HG03175 (cell line): Measurements from ENCODE around the gene FEM1B.

Source experiments
- ATAC-seq: cut with Tn5 transposase; IDR thresholded peaks from one replicate; pipeline ENCODE4 v1.9.1; 2021; ENCODE audit warnings: mild to moderate bottlenecking, moderate library complexity; ENCODE audit not compliant: unreplicated experiment

The FEM1B gene

DNA sequence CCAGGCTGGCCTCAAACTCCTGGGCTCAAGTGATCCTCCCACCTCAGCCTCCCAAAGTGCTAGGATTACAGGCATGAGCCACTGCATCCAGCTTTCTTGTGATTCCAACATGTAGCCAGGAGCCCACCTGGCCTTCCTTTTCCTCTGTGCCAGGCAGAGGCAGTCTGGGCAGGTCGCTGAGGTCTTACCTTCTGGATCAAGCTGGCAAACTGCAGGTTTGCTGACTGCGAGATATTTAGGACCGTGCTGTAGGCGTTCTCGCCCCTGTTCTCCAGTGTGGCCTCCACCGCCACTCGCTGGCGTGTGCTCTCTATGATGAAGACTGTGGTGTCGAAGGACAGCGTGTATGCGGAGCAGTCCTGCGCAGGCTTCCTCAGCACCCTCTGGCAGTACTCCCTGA lies 42.5 kb downstream of the FEM1B start:
- ATAC-seq: no peak

- no peak for ATAC-seq
These were observed 43.7 kb downstream of the FEM1B start for GRCh38 chr15:68321229-68321628.

- no peak for ATAC-seq
These were observed 45.3 kb downstream of the FEM1B start for GRCh38 chr15:68322796-68323195.

- no peak for ATAC-seq
These were observed 48.2 kb downstream of the FEM1B start for GRCh38 chr15:68325726-68326125.

- no peak for ATAC-seq
These were observed 49.3 kb downstream of the FEM1B start for GRCh38 chr15:68326711-68327354.

DNA sequence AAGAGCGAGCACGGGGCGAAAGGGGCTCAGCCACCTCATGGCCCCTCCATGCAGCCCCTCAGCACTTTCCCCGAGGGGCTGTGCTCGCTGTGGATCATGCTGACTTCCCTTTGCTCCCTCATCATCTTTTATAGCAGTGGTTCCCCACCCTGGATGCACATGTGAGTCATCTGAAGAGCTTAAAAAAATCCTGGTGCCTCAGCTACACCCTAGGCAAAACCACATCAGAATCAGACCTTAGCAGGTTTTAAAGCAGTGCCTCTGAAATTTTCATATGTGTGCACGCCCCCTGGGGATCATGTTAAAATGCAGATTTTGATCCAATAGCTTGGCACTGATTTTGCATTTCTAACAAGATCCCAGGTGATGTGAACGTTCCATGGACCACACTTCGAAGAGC lies 50.9 kb downstream of the FEM1B start:
- ATAC-seq: no peak

- no peak for ATAC-seq
These were observed 51.4 kb downstream of the FEM1B start for GRCh38 chr15:68328964-68329363.

DNA sequence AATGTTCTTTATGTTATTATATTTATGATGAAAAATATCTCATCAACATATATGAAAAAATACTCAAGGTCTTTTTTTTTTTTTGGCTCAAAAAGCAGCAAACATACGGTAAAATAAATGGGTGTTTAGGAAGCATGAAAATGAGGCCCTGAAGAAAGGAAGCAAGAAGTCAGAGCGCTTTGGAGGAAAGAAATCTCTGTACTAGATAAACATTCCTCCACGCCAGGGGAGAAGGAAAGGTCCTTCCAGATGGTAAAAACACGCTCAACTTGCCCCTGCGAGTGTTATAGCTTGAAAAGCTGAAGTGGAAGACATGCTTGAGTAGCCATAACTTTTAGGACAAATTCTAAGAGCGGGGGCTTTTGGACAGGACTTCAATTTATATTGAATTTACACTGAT lies 52.9 kb downstream of the FEM1B start:
- no peak for ATAC-seq

- ATAC-seq: no peak
These were observed 53.4 kb downstream of the FEM1B start for GRCh38 chr15:68330901-68331300.

- no peak for ATAC-seq
These were observed 54.7 kb downstream of the FEM1B start for GRCh38 chr15:68332266-68332665.

DNA sequence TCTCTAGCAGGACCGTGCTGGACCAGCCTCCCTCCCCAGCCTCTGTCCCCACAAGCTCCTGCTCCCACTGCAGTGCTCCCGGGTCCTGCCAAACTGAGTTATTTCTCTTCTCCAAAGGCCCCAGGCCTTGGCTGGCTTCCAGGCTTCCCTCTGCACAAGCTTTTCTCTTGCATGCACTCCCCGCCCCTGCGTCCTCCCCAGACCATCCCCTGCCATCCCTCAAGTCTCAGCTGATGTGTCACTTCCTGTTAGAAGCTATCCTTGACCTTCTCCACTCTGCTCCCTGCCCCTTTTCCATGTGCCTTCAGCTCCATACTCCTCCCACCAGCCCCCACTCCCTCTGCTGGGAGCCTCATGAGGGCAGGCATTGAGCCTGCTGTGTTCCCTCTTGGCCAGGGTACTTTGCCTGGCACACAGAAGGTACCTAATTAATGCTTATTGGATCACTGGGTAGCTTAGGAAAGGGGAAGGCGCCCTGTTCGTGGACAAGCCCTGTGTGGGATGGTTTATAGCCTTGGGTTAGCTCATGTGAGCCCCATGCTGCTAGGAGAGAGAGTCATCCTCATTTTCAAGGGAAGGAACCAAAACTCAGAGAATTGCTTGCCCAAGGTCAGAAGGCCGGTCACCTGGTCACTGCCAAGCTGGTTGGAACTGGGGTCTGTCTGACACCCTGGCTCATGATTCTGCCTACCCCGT lies 56.4 kb downstream of the FEM1B start:
- no peak for ATAC-seq

- no peak for ATAC-seq
These were observed 57.1 kb downstream of the FEM1B start for GRCh38 chr15:68334661-68335124.

DNA sequence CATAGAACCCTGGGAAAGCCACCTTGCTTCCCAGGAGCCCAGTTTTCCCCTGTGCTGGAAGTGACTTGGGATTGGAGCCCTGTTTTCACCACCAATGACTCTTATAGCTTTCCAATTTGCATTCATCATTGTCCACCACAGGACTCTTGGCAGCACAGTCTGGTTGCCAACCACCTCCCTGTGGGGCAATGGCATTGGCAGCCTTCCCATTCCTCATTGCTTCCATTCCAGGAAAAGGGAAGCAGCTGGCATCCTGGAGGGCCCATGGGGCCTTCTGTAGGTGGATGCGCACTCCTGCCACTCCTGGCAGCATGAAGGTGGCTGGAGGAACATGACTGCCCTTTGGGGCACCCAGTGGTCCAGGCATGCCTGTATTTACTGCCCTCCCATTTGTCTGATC lies 57.7 kb downstream of the FEM1B start:
- ATAC-seq: no peak

DNA sequence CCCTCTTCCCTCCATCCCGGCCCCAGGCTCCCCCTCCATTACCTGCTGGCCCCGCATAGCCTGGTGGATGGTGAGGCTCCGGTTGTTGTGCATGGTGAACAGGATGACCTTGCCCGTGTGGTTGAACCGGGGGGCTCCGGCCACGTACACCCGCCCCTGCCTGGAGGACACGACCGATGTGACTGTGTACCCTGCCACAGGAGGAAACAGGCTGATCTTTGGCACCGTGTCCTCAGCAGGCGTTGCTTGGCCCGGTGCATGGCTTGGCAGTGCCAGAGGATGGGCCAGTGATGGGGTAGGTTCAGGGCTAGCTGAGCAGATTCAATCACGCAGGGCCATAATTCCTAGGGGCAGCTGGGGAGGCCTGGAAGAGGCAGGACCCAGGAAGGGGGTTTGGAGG lies 58.1 kb downstream of the FEM1B start:
- ATAC-seq: no peak

DNA sequence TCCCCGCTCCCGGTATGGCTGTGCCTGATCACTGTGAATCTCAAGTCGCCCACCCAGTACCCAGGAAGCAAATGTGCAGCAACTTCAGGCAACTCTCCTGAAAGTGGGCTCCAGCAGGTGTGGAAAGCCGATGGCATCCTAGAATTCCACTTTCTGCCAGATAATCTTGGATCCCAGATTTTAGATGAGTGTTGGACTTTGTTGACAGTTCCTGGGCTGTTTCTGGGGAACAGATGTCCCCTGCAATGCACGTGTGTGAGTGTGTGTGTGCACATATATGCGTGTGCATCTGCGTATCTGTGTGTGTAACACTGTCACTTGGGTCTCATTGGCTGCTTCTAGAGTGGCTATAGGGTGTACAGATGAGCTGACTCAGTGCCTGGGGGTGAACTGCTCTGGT lies 59.0 kb downstream of the FEM1B start:
- no peak for ATAC-seq

- no peak for ATAC-seq
These were observed 60.3 kb downstream of the FEM1B start for GRCh38 chr15:68337826-68338225.

GRCh38 chr15:68339481-68339880 lies 61.9 kb downstream of the FEM1B start:
- ATAC-seq: no peak

GRCh38 chr15:68340726-68341671 lies 63.5 kb downstream of the FEM1B start:
- ATAC-seq: no peak

DNA sequence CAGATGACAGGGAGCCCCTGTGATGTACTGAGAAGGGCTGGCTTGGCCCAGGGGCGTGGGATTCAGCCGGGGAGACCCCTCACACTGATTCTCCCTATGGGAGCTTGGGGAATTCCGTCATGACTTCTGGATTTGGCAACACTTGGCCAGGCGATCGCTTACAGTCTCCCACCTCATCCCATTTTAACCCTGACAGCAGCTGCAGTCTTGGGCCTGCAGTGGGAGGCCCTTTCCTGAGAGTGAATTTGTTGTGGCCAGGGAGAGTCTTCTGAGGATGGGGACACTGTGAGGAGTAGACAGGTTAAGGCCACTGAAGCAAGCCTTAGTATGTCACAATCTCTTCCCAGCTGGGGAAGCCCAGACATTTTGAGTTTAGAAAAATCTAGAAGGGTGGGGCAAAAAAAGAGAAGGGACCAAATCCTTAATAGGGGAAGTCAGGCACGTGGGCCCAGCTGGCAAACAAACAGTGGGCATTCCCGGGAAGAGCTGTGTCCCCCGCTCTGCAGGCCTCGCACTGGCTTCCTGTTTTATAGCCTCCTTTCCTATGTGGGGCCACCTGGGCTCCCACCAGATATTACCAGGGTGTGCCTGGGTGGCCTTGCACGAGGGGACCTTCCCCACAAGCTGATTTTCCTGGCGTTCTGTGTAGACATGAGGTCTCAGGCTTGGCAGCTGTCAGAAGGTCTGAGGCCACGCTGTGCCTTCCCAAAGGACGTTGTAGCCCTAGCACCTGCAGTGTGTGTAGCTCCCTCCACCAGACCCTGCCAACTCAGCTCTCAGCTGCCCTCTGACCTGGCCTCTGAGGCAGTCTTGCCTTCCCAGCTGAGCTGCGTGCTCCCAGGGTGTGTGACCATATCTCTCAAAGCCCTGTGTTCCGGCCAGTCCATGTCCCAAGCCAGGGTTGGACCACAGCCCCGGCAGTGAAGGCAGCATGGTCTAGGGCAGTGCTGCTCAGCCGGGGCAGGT lies 64.5 kb downstream of the FEM1B start:
- ATAC-seq: no peak

- ATAC-seq: no peak
These were observed 66.2 kb downstream of the FEM1B start for GRCh38 chr15:68343579-68344225.
